ENCODE data around the gene ZSCAN5A.

- no peak for TF ChIP-seq POLR2A (IDR thresholded peaks at IDR 0.05)
- no peak for TF ChIP-seq CTCF (IDR thresholded peaks at IDR 0.05)
Observed at GRCh38 chr19:56201973-56202372, 112.7 kb downstream of the ZSCAN5A start, which contains the start of gene ZSCAN5C.
